Dermis microvascular lymphatic vessel endothelial cell (primary cell): ENCODE data around the gene SEMA3G. TPM values are rescaled to one million over a fixed set of nuclear protein-coding genes. Genes with fewer than 3 reads are reported as not detected.

Experiments
- DNase-seq, 2 donors: peaks; one replicate each; pipeline versions ENCODE4 v3.0.0 to v3.0.0-alpha.2; 2010; ENCODE audit warnings: low read depth in 2 of 2
- total RNA-seq: library from RNA; depleted of rRNA; stranded (reverse); fragments of >200 nt; gene quantifications from 2 replicates; pipeline ENCODE4 v1.2.1, GENCODE V29; 2014

SEMA3G gene
- total RNA-seq, 1 donor from 2014 or later = 23.0 TPM

DNA sequence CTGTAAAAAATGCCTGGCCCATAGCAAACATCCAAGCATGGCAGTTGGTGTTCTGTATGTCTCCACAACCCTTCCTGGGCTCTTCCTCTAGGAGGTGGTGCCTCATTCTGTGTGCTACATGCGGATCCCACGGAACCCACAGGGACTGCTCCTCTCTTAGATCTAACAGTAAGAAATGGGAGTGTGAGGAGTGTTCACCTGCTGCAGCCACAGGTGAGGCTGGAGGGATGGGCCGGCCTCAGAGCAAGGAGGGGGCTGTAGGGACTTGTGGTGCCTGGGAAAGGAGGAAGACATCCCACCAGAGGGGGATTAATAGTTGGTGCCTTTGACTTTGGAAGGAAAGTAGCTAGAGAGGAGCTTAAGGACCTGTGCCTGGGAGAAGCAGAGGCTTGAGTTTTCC lies 22.2 kb downstream of the SEMA3G start:
- no peak for DNase-seq

- no peak for DNase-seq
These were observed 24.5 kb downstream of the SEMA3G start for GRCh38 chr3:52420388-52420787.

DNA sequence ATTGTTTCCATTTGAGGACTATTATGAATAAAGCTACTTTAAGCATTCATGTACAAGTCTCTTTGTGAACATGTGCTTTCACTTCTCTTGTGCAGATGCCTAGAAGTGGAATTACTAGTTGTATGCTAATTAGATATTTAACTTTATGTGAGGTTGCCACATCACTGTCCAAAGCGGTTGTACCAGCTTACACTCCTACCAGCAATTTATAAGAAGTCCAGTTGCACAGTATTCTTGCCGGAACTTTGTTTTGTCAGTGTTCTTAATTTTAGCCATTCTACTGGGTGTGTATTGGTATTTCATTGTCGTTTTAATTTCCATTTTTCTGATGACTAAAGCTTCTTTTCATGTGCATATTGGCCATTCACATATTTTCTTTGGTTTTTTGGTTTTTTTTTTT lies 29.1 kb downstream of the SEMA3G start:
- DNase-seq = no peak

- no peak for DNase-seq
These were observed 36.4 kb downstream of the SEMA3G start for GRCh38 chr3:52408466-52408865.

DNA sequence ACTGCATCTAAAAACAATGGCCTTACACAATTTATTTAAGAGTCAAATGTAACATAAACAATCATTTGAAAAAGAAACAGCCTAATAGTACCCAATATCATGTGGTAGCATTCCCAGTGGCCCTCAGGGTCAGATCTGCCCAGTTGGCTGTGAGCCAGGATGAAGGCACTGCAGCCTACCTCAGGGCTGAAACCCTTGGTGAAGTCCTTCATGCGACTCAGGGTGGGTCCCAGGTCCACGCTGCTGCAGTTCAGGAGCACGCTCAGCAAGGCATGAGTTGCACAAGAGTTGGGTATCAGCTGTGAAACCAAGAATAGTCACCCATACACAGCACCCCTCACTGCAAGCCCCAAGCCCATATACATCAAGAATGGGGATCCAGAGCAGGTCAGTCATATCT lies 37.1 kb downstream of the SEMA3G start:
- DNase-seq = no peak

DNA sequence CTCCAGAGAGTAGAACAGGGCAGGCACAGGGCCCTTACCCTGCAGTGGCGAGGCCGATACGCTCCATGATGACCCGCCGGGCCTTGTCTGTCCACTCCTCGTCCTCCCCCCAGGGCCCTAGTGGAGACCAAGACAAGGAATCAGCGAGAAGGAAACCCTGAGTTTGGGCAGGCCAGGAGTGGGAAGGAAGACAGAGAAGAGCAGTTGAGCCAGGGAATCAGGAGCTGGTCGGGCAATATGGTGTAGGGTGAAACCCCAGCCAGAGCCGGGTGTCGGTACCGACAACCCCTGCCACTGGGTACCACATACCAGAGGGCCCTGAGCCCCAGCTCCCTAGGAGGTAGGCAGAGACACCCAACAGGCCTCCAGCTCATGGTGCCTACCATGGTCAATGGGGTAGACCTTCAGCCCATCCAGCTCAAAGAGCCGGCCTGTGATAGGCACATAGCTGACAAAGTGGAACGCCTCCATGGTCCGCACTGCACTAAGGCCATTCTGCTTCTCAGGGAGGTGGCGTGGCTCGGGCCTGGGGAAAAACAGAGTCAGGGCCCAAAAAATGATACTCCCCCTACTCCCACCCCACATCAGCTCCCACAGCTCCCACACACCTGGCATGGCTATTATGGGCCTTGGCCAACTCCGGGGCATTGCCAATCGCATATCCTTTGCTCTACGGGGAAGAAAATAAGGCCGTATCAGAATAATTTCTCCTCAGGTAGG lies 38.0 kb downstream of the SEMA3G start:
- DNase-seq = no peak

- DNase-seq = no peak
These were observed 38.7 kb downstream of the SEMA3G start for GRCh38 chr3:52406231-52406661.

DNA sequence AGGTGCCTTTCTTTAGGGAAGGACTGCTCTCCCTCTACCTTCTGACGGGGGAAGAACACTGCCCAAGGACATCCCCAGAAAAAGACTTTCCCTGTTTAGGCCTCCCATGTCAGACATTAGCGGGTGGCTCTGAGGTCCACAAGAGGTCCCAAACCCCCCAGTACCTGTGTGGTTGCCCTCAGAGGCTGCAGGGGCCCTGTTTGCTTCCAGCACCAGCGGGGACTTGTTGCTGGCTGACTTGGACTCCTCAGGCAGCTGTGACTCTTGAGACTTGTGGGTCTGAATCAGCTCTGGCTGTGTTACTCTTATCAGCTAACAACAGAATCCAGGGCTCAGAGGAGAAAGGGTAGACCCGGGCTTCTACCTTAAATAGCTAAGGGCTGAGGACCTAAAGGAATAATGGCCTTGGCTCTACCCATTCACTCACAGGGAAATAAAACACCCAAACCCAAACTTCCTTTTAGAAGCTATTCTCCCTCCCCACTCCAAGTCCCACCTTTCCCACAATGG lies 39.2 kb downstream of the SEMA3G start:
- no peak for DNase-seq

DNA sequence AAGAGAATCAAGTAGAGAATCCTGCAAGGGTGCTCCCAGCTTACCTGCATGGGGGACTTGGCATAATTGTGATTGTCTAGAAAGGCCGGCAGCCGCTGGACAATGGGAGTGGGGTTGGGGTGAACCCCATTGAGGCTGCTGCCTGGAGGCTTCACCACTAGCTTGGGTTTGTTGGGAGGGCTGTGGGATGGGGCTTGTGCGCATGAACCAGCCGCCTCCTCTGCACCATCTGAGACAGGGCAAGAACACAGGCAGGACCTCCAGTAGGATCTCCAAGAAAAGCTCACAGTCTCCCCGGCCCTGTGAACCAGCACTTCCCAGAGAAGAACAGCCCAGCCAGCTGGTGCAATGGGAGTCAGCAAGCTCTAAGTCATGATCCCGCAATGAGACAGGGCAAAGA lies 39.8 kb downstream of the SEMA3G start:
- no peak for DNase-seq

GRCh38 chr3:52404391-52404790 lies 40.5 kb downstream of the SEMA3G start:
- no peak for DNase-seq

DNA sequence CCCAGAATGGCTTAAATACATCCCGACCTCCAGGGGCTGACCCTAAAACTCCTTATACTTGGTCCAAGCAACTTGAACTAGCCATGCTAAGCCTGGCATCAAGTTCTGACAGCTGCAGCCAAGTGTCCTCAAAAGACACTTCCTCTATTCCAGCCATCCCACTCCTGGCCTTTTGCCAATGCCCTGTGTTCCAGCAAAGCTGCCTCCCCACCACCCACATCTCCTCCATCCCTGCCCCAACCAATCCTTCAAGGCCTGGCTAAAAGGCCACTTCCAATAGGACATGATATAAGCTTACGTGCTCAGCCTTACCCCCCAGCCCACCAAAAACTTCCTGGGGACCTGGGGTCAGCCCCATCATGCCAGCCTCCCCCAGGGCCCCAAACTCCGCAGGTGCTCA lies 40.9 kb downstream of the SEMA3G start:
- DNase-seq = no peak

DNA sequence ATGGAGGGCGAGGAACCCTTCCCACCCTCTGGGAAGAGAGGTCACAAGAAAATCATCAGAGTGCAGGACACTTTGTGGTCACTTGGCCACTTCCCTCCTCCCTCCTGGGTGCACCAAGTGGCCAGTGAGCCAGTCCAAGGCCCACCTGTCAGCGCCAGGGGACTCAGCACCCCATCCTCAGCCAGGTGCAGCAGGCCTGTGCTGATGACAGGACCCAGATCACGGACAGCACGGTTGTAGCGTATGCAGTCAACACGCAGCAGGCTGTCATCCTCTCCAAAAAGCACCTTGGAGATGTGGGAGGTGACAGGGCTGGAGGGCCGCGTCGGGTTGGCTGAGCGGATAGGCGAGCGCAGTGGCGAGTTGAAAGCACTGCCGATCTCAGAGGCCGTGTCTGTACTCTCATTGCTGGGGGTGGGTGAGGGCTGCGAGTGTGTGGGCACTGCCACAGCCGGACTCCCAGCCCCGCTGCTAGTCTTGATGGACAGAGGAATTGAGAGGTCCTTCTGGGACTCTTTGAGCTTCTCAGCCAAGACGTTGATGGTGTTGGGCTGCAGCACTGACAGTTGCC lies 41.5 kb downstream of the SEMA3G start:
- DNase-seq = no peak

GRCh38 chr3:52402706-52403270 lies 42.1 kb downstream of the SEMA3G start:
- no peak for DNase-seq

DNA sequence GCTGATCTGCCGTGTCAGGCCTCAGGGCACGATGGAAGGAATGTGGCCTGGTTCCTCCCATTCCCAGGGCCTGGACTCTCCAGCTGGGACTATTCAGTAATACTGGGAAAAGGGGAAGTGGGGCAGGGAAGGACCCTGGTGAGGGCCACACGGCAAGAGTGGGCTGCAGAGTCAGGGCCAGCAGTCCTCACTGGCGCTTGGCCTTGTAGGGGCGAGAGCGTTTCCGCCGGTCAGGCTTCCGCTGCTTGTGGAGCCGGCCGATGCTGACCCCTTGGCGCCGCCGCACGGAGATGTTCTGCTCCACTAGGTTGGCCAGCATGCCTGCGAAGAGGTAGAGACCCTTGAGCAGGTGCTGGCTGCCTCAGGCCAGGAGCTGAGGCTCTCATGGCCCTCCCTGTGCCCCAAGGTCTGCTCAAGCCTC lies 42.8 kb downstream of the SEMA3G start:
- DNase-seq = no peak

GRCh38 chr3:52401551-52401950 lies 43.4 kb downstream of the SEMA3G start:
- DNase-seq = no peak

DNA sequence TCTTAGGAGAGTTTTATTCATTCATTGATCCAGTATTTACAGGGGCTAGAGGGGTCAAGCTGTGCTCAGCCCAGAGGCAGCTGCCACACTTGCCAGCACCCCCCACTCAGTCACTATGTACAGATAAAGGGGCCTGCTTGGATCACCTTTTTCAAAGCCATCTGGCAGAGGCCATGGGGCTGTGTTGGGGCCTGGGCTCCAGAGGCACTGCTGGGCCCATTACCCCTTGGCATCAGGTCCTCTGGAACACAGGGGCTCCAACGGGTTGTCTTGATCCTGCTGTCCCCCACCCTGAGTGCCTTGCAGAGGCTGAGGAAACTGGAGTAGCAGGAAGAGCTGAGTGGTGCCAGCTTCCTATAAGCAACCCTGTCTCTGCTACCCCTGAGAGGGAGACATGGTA lies 43.9 kb downstream of the SEMA3G start:
- DNase-seq = no peak

DNA sequence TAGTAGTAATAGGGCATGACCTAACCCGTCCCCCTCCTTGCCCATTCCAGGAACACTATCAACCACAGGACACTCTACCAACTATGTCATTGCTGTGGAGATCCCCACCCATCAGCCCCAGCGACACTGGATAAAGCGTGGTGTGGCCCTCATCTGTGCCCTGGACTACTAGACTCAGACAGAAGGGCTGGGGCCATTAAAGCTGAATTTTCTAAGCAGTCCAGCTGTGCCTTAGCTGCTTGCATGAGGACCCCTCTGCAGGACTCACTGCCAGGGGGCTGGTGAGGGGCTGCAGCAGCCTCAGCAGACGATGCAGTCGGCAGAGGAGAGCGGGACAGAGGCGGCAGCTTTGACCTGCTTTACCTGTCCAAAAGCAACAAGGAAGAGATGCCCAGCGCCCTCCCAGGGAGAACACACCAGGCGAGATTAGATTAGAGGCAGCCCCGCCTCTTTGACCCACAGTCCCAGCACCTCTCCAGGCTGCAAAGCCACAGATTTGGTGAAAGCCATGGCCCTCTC lies 44.6 kb downstream of the SEMA3G start:
- no peak for DNase-seq

GRCh38 chr3:52399593-52399992 lies 45.3 kb downstream of the SEMA3G start:
- no peak for DNase-seq

DNA sequence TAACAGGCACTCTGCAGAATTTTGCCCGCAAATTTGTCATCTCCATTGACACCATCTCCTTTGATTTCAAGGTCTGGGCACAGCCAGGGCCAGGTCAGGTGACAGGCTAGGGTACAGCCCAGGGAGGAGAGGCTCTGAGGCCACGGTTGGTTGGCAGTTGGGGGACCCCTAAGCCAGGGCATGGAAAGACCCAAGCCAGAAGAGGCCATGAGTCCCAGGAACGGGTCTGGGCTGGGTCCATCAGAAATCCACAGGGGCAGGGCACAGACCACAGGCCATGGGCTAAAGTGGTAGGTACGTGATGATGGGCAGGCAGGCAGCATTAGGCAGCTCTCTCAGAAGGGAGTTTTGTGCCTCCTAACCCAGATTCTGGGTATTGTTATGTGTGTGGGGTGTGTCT lies 45.8 kb downstream of the SEMA3G start:
- no peak for DNase-seq

DNA sequence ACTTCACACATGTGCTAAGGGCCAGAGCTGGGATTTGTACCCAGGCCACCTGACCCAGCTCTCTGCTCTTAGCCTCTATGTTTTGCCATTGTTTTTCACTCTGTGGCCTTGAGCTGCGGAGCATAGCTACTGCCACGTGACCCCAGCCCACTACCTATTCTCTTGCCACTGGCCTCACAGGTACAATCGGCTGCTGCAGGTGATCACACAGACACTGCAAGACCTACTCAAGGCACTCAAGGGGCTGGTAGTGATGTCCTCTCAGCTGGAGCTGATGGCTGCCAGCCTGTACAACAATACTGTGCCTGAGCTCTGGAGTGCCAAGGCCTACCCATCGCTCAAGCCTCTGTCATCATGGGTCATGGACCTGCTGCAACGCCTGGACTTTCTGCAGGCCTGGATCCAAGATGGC lies 46.2 kb downstream of the SEMA3G start:
- no peak for DNase-seq

GRCh38 chr3:52397676-52398399 lies 47.1 kb downstream of the SEMA3G start:
- no peak for DNase-seq
